Spleen (tissue), 11 donors: ENCODE measurements around the gene FYN. TPM values are rescaled to one million over a fixed set of nuclear protein-coding genes. Genes with fewer than 3 reads are reported as not detected.

Experiments used
- DNase-seq: peaks from one replicate; pipeline ENCODE4 v3.0.0-alpha.2; 2020
- H3K27ac ChIP-seq, 8 donors: fragments of 200-600 bp; sonication (generic) in 7 of 8; 1 replicate in 4 of 8; 2 replicates in 4 of 8; pipeline versions ENCODE4 v1.5.0 to v1.8.0; 2016 to 2021; ENCODE audit warnings: inconsistent platforms in 4 of 8, mild to moderate bottlenecking in 4 of 8, moderate library complexity in 1 of 8
- H3K27me3 ChIP-seq, 7 donors: fragments of 200-600 bp; sonication (generic) in 6 of 7; replicated peaks in 1 of 7; 1 replicate in 4 of 7; 2 replicates in 3 of 7; pipeline versions ENCODE4 v1.5.0 to v1.8.0; 2016 to 2021; ENCODE audit warnings: inconsistent platforms in 3 of 7, mild to moderate bottlenecking in 1 of 7
- H3K36me3 ChIP-seq, 6 donors: fragments of 200-600 bp; sonication (generic) in 5 of 6; 1 replicate in 4 of 6; 2 replicates in 2 of 6; pipeline versions ENCODE4 v1.5.0 to v1.8.0; 2016 to 2021; ENCODE audit warnings: inconsistent platforms in 2 of 6
- H3K4me1 ChIP-seq, 6 donors: fragments of 200-600 bp; sonication (generic) in 5 of 6; 1 replicate in 3 of 6; 2 replicates in 3 of 6; pipeline versions ENCODE4 v1.5.0 to v1.8.0; 2016 to 2021; ENCODE audit warnings: inconsistent platforms in 3 of 6
- H3K4me3 ChIP-seq, 8 donors: fragments of 200-600 bp; sonication (generic) in 7 of 8; 1 replicate in 4 of 8; 2 replicates in 4 of 8; pipeline versions ENCODE4 v1.5.0 to v1.8.0; 2016 to 2021; ENCODE audit warnings: inconsistent platforms in 4 of 8, mild to moderate bottlenecking in 4 of 8, moderate library complexity in 2 of 8
- H3K9me3 ChIP-seq, 8 donors: fragments of 200-600 bp; sonication (generic) in 7 of 8; 1 replicate in 4 of 8; 2 replicates in 4 of 8; pipeline versions ENCODE4 v1.5.0 to v1.8.0; 2016 to 2021; ENCODE audit warnings: inconsistent platforms in 4 of 8
- CTCF ChIP-seq, 11 experiments: fragments of 200-600 bp in 7 of 11; fragments of 450-650 bp in 4 of 11; sonication (generic) in 4 of 11; IDR thresholded peaks in 8 of 11; conservative IDR thresholded peaks in 3 of 11; 1 replicate in 7 of 11; 2 replicates in 4 of 11; pipeline versions ENCODE4 v1.4.0 to v1.8.0; 2016 to 2021; ENCODE audit warnings: antibody characterized with exemption in 11 of 11, inconsistent platforms in 4 of 11, mild to moderate bottlenecking in 1 of 11
- POLR2A ChIP-seq, 3 donors: fragments of 450-650 bp; IDR thresholded peaks; one replicate each; pipeline ENCODE4 v1.5.1; 2017; ENCODE audit warnings: antibody characterized with exemption in 3 of 3, mild to moderate bottlenecking in 1 of 3
- POLR2AphosphoS5 ChIP-seq, 3 donors: sonication (generic); formaldehyde crosslinking; IDR thresholded peaks; one replicate each; pipeline ENCODE4 v1.5.1; 2017; ENCODE audit warnings: antibody characterized with exemption in 3 of 3
- WGBS, 5 donors: extraction: QIAGEN DNeasy Blood & Tissue Kit in 3 of 5; methylation state at CpG; one replicate each; pipeline versions ENCODE4 v1.1.5 to v1.1.7; 2013 to 2018; 5-methylcytosine and 5-hydroxymethylcytosine counted together
- intact Hi-C: fragments of 100-400 bp; cut with DNase I; formaldehyde crosslinking; loops from one replicate; pipeline ENCODE4 v1.15.0; 2023; ENCODE audit warnings: low total_unique reads
- polyA plus RNA-seq, 3 donors: library from polyadenylated mRNA; stranded (reverse); fragments of 200-250 nt; gene quantifications; one replicate each; pipeline ENCODE4 v1.2.1, GENCODE V29; 2013
- total RNA-seq, 7 donors: library from RNA; depleted of rRNA in 3 of 7; stranded (reverse); fragments of >200 nt in 3 of 7; fragmentation: NEBNext Ultra II Directional in 4 of 7; extraction: Animal tissue kit (Norgen Biotek cat#: 25700) in 4 of 7; gene quantifications; one replicate each; pipeline versions ENCODE4 v1.1.0 to v1.2.1, GENCODE V29; 2016 to 2021
- donor health status: healthy with polysubstance abuse.
- donor health status: DM: no; HTN: no; CAD: no; lungs with moderate emphysema.
- donor health status: DM: no; HTN: no; CAD: no.
- donor health status: Bipolar disorder and iron deficiency.
- donor health status: healthy.
- donor health status: DM: no; HTN: no; CAD: no.
- donor health status: DM: yes; HTN: yes; CAD: no.

Gene FYN
- total and polyA plus RNA-seq, 10 donors, result 56.6 to 409 (median 205) TPM

DNA sequence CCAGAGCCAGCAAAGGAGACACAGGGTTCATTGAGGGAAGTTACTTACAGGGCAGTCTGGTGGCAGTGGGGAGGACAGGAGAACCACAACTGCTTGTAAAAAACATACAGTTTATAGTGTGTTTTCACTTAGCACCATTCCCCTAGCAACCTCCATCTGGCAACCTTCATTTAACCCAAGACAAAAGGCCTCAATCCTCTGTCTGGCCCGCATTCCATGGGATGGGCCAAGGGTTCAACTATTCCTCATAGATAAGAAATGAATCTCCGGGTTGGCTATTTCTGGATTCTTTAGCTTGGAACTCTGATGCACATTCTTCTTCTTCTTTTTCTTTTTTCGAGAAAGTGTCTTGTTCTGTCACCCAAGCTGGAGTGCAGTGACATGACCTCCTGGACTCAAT is 26.3 kb upstream of the FYN start:
- Histone ChIP-seq H3K4me1 (no peaks in the 10 kb centered on the region), H3K9me3 (no peaks in the 10 kb centered on the region), H3K27me3 (no peaks in the 10 kb centered on the region), H3K27ac (no peak overlapping the region), H3K4me3 (no peak overlapping the region), H3K36me3 (no peaks in the 10 kb centered on the region)
- DNase-seq, result no peak
- WGBS, 5 donors, result 86 to 93% (median 90%) methylated on average over 3 of the region's 3 CpGs
- intact Hi-C loops, result no loop called here
- no peak for TF ChIP-seq POLR2A (IDR thresholded peaks at IDR 0.05)
- no peak for TF ChIP-seq POLR2AphosphoS5 (IDR thresholded peaks at IDR 0.05)
- TF ChIP-seq CTCF (IDR thresholded peaks at IDR 0.05 in 8 of 11, conservative IDR thresholded peaks at IDR 0.05 in 3 of 11), result no peak

- Histone ChIP-seq H3K4me3 (no peak overlapping the region), H3K9me3 (no peaks in the 10 kb centered on the region), H3K27me3 (no peaks in the 10 kb centered on the region), H3K36me3 (no peaks in the 10 kb centered on the region), H3K27ac (no peak overlapping the region), H3K4me1 (no peaks in the 10 kb centered on the region)
- TF ChIP-seq POLR2A (IDR thresholded peaks at IDR 0.05), result no peak
- no peak for TF ChIP-seq POLR2AphosphoS5 (IDR thresholded peaks at IDR 0.05)
- TF ChIP-seq CTCF (IDR thresholded peaks at IDR 0.05 in 8 of 11, conservative IDR thresholded peaks at IDR 0.05 in 3 of 11), result no peak
- WGBS, 5 donors, result 81 to 89% (median 84%) methylated on average over 4 of the region's 4 CpGs
- DNase-seq, result no peak
- intact Hi-C loops, result no loop called here
Observed at GRCh38 chr6:111898452-111898851, 25.2 kb upstream of the FYN start.

DNA sequence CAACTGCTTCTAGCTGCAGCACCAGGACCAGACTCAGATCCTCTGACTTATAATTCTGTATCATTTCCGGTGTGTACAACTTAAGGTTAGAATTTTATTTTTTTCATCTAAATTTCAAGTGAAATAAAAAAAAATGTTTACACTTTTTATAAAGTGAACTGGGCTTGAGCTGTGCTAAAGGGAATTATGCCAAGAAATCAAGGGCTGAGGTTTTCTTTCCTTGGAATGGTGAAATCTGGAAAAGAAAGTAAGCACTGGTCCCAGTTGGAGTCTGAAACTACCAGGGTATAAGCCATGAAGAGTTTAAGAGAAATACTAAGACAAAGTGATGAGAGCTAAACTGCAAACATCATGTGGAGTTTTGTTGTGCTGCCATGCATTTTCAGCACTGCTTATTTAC is 21.7 kb upstream of the FYN start:
- Histone ChIP-seq H3K4me1 (no peaks in the 10 kb centered on the region), H3K4me3 (no peak overlapping the region), H3K9me3 (no peaks in the 10 kb centered on the region), H3K27me3 (no peaks in the 10 kb centered on the region), H3K27ac (no peak overlapping the region), H3K36me3 (no peaks in the 10 kb centered on the region)
- TF ChIP-seq CTCF (IDR thresholded peaks at IDR 0.05 in 8 of 11, conservative IDR thresholded peaks at IDR 0.05 in 3 of 11) (no peak), POLR2A (IDR thresholded peaks at IDR 0.05) (no peak), POLR2AphosphoS5 (IDR thresholded peaks at IDR 0.05) (no peak)
- WGBS, 5 donors, result 85 to 98% (median 94%) methylated on average over 1 of the region's 1 CpG
- DNase-seq, result no peak
- intact Hi-C loops, result no loop called here

DNA sequence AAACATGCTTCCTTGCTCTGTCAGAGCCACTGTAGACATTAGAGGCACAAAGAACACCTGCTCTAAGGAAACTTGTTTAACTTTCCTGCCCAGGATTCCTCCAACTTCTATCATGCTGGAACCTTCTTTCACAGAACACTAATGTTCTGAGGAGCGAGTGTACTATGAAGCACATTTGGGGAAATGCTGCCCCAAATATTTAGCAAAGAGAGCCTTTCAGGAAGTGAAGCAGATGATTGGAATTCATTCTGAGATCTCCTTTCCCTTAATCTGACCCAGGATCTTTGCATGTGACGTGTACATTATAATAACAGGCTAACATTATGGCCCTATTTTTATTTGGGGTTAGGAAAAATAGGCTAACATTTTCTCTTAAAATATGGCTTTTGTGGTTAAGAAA is 21.0 kb upstream of the FYN start:
- WGBS, 5 donors, result 86 to 94% (median 93%) methylated on average over 2 of the region's 2 CpGs

More for the DNA sequence above, 21.0 kb upstream of the FYN start:
- Histone ChIP-seq H3K27ac (no peak overlapping the region), H3K27me3 (no peaks in the 10 kb centered on the region), H3K36me3 (no peaks in the 10 kb centered on the region), H3K4me1 (no peaks in the 10 kb centered on the region), H3K9me3 (no peaks in the 10 kb centered on the region), H3K4me3 (no peak overlapping the region)
- TF ChIP-seq CTCF (IDR thresholded peaks at IDR 0.05 in 8 of 11, conservative IDR thresholded peaks at IDR 0.05 in 3 of 11) (no peak), POLR2AphosphoS5 (IDR thresholded peaks at IDR 0.05) (no peak), POLR2A (IDR thresholded peaks at IDR 0.05) (no peak)
- intact Hi-C loops, result no loop called here
- DNase-seq, result no peak
